Sigmoid colon (tissue), 3 donors: ENCODE measurements around the gene PTPRT.

Source experiments
- POLR2A ChIP-seq, 2 donors: fragments of 450-650 bp; IDR thresholded peaks; one replicate each; pipeline ENCODE4 v1.6.1; 2016; ENCODE audit warnings: antibody characterized with exemption in 2 of 2, mild to moderate bottlenecking in 2 of 2, moderate library complexity in 2 of 2
- TF ChIP-seq, protein P1 (sequence below), 4 experiments: fragments of 450-650 bp in 3 of 4; fragments of 200-600 bp in 1 of 4; IDR thresholded peaks; one replicate each; pipeline ENCODE4 v1.5.1; 2016 to 2019; ENCODE audit warnings: antibody characterized with exemption in 4 of 4, mild to moderate bottlenecking in 3 of 4, moderate library complexity in 2 of 4

DNA sequence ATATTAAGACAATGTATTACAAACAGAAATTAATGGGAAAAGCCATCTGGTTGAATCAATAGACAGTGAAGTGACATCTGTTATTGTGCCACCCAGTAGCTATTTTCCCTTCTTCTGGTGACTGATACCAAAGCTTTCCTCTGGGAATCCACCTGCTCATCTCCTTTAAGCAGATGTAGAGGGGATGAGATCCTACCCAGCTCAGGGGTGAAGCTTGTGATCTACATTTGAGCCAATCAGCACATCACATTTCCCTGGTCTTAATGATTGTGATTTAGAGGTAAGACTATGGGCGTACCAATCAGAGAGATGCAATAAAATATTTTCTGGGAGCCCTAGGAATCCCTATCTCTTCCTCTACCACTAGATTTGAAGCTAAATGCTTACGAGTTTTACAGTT lies 782.9 kb downstream of the PTPRT start:
- TF ChIP-seq, protein P1, sequence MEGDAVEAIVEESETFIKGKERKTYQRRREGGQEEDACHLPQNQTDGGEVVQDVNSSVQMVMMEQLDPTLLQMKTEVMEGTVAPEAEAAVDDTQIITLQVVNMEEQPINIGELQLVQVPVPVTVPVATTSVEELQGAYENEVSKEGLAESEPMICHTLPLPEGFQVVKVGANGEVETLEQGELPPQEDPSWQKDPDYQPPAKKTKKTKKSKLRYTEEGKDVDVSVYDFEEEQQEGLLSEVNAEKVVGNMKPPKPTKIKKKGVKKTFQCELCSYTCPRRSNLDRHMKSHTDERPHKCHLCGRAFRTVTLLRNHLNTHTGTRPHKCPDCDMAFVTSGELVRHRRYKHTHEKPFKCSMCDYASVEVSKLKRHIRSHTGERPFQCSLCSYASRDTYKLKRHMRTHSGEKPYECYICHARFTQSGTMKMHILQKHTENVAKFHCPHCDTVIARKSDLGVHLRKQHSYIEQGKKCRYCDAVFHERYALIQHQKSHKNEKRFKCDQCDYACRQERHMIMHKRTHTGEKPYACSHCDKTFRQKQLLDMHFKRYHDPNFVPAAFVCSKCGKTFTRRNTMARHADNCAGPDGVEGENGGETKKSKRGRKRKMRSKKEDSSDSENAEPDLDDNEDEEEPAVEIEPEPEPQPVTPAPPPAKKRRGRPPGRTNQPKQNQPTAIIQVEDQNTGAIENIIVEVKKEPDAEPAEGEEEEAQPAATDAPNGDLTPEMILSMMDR (IDR thresholded peaks at IDR 0.05), result no peak
- TF ChIP-seq POLR2A (IDR thresholded peaks at IDR 0.05), result no peak
